GM12878 (cell line): Measurements from ENCODE around the gene TRIOBP. TPM values are rescaled to one million over a fixed set of nuclear protein-coding genes. Genes with fewer than 3 reads are reported as not detected.

Source experiments
- ATAC-seq: fragments of 200-7000 bp; cut with Tn5 transposase; 3 replicates; pipeline ENCODE4 v1.9.1; 2020; ENCODE audit warnings: mild to moderate bottlenecking, moderate library complexity
- BruUV-seq: library from RNA; stranded (reverse); fragments of 400-500 nt; replicated peaks from 2 replicates; lab custom pipeline; 2021; lab: Mats Ljungman, UMichigan
- CTCF ChIA-PET: fragments of 300-600 bp; sonication (Branson Sonifier 250); formaldehyde crosslinking; extraction: SDS; loops from one replicate; lab custom pipeline; 2021; ENCODE audit warnings: inconsistent platforms; lab: Yijun Ruan, JAX
- POLR2A ChIA-PET: fragments of 350-600 bp; formaldehyde crosslinking; extraction: SDS; loops from one replicate; lab custom pipeline; 2021; ENCODE audit warnings: inconsistent platforms; lab: Charles Lee
- RAD21 ChIA-PET: fragments of 300-600 bp; sonication (Branson Sonifier 250); formaldehyde crosslinking; loops from one replicate; lab custom pipeline; 2023; ENCODE audit warnings: antibody characterized with exemption; ENCODE audit not compliant: unreplicated experiment; lab: Charles Lee
- SMC1A ChIA-PET: fragments of 300-600 bp; sonication (Branson Sonifier 250); formaldehyde crosslinking; loops from one replicate; lab custom pipeline; 2023; ENCODE audit not compliant: unreplicated experiment, uncharacterized antibody; lab: Charles Lee
- DNase-seq: peaks from one replicate; pipeline ENCODE4 v3.0.0-alpha.2; 2011; ENCODE audit warnings: low read depth, low spot score
- FAIRE-seq: peaks from 3 replicates; lab custom pipeline; 2011; peaks lifted over from hg19 to GRCh38; lab: Jason Lieb, UNC
- H2AFZ ChIP-seq: 2 replicates; pipeline ENCODE4 v1.6.0; 2011; ENCODE audit warnings: low read depth, low read length, control low read depth; ENCODE audit not compliant: control insufficient read depth
- H3K27ac ChIP-seq: 2 replicates; pipeline ENCODE4 v1.5.1; 2011; ENCODE audit warnings: control low read depth; ENCODE audit not compliant: control insufficient read depth, insufficient read depth
- H3K27me3 ChIP-seq, 2 experiments: replicated peaks in 1 of 2; 2 replicates each; pipeline versions ENCODE4 v1.6.0 to v1.6.1; 2011; ENCODE audit warnings: low read length in 1 of 2; ENCODE audit not compliant: control insufficient read depth in 2 of 2, insufficient read depth in 2 of 2
- H3K36me3 ChIP-seq, 2 experiments: 2 replicates each; pipeline ENCODE4 v1.5.1; 2011; ENCODE audit warnings: low read length in 1 of 2; ENCODE audit not compliant: control insufficient read depth in 2 of 2, insufficient read depth in 2 of 2
- H3K4me1 ChIP-seq: 2 replicates; pipeline ENCODE4 v1.6.1; 2011; ENCODE audit warnings: mild to moderate bottlenecking, low read length, moderate library complexity, mixed read lengths; ENCODE audit not compliant: control insufficient read depth, insufficient read depth
- H3K4me2 ChIP-seq: 2 replicates; pipeline ENCODE4 v1.6.0; 2011; ENCODE audit warnings: control low read depth; ENCODE audit not compliant: control insufficient read depth, insufficient read depth
- H3K4me3 ChIP-seq: fragments of 200-600 bp; sonication (generic); 2 replicates; pipeline ENCODE4 v1.5.1; 2016
- H3K79me2 ChIP-seq: 2 replicates; pipeline ENCODE4 v1.6.0; 2011; ENCODE audit warnings: low read length; ENCODE audit not compliant: control insufficient read depth, insufficient read depth
- H3K9ac ChIP-seq: 2 replicates; pipeline ENCODE4 v1.8.0; 2011; ENCODE audit warnings: low read length, control low read depth, mixed read lengths; ENCODE audit not compliant: control insufficient read depth, insufficient read depth
- H3K9me3 ChIP-seq: replicated peaks from 3 replicates; pipeline ENCODE4 v1.5.1; 2011; ENCODE audit warnings: mild to moderate bottlenecking, low read length; ENCODE audit not compliant: control insufficient read depth, insufficient read depth
- H4K20me1 ChIP-seq: 2 replicates; pipeline ENCODE4 v1.6.0; 2011; ENCODE audit not compliant: control insufficient read depth, insufficient read depth
- ASH2L ChIP-seq: fragments of 300-600, 200-600 bp; sonication (generic); IDR thresholded peaks from 2 replicates; pipeline ENCODE4 v1.6.1; 2017; ENCODE audit warnings: low read depth, mild to moderate bottlenecking, borderline replicate concordance
- ATF7 ChIP-seq: fragments of 450-650 bp; IDR thresholded peaks from 2 replicates; pipeline ENCODE4 v1.6.1; 2016; ENCODE audit warnings: low read depth, mild to moderate bottlenecking
- CBX3 ChIP-seq: fragments of 200-600 bp; sonication (generic); IDR thresholded peaks from 2 replicates; pipeline ENCODE4 v1.6.1; 2016; ENCODE audit warnings: low read depth, borderline replicate concordance
- CHD2 ChIP-seq: IDR thresholded peaks from 2 replicates; pipeline ENCODE4 v1.6.1; 2011; ENCODE audit warnings: low read depth, low read length, improper control_type of control experiment, borderline replicate concordance
- CREM ChIP-seq: IDR thresholded peaks from 2 replicates; pipeline ENCODE4 v1.6.1; 2014; ENCODE audit warnings: antibody characterized with exemption, low read depth
- CTCF ChIP-seq, 3 experiments: IDR thresholded peaks in 2 of 3; conservative IDR thresholded peaks in 1 of 3; 2 replicates each; pipeline ENCODE4 v1.5.1; 2011; ENCODE audit warnings: low read depth in 3 of 3, low read length in 3 of 3, mild to moderate bottlenecking in 3 of 3, control low read depth in 2 of 3, moderate library complexity in 2 of 3, inconsistent platforms in 1 of 3, mixed read lengths in 1 of 3; ENCODE audit not compliant: control insufficient read depth in 2 of 3, insufficient read depth in 1 of 3; ENCODE audit errors: extremely low read depth in 1 of 3
- HDAC6 ChIP-seq: fragments of 200-600 bp; sonication (generic); IDR thresholded peaks from one replicate; pipeline ENCODE4 v1.8.0; 2017; ENCODE audit warnings: antibody characterized with exemption; ENCODE audit not compliant: unreplicated experiment
- MYC ChIP-seq: IDR thresholded peaks from 2 replicates; pipeline ENCODE4 v1.6.1; 2011; ENCODE audit warnings: mild to moderate bottlenecking, low read length, moderate library complexity, inconsistent platforms; ENCODE audit not compliant: insufficient read depth, insufficient replicate concordance, insufficient read length, severe bottlenecking
- NR2C2 ChIP-seq: IDR thresholded peaks from 2 replicates; pipeline ENCODE4 v1.6.1; 2011; ENCODE audit warnings: borderline replicate concordance, low read depth; ENCODE audit not compliant: control insufficient read depth, insufficient read length
- POLR2A ChIP-seq: IDR thresholded peaks from 2 replicates; pipeline ENCODE4 v1.6.1; 2011; ENCODE audit warnings: low read depth, mild to moderate bottlenecking, low read length
- POLR2AphosphoS5 ChIP-seq: IDR thresholded peaks from 2 replicates; pipeline ENCODE4 v1.6.1; 2011; ENCODE audit warnings: mild to moderate bottlenecking, low read length, inconsistent platforms
- RAD21 ChIP-seq: IDR thresholded peaks from 2 replicates; pipeline ENCODE4 v1.6.1; 2011; ENCODE audit warnings: mild to moderate bottlenecking, low read depth, low read length, moderate library complexity; ENCODE audit not compliant: insufficient read depth
- RUNX3 ChIP-seq: IDR thresholded peaks from 2 replicates; pipeline ENCODE4 v1.6.1; 2012; ENCODE audit warnings: low read length, inconsistent platforms
- SMARCA5 ChIP-seq: fragments of 450-650 bp; IDR thresholded peaks from 2 replicates; pipeline ENCODE4 v1.6.1; 2017; ENCODE audit warnings: mild to moderate bottlenecking
- SMC3 ChIP-seq: IDR thresholded peaks from 2 replicates; pipeline ENCODE4 v1.6.1; 2011; ENCODE audit warnings: low read length, improper control_type of control experiment, borderline replicate concordance
- STAT3 ChIP-seq: IDR thresholded peaks from 2 replicates; pipeline ENCODE4 v1.6.1; 2011; ENCODE audit warnings: low read depth, low read length, improper control_type of control experiment
- ZBTB33 ChIP-seq: fragments of 450-650 bp; IDR thresholded peaks from 2 replicates; pipeline ENCODE4 v1.6.1; 2017; ENCODE audit warnings: mild to moderate bottlenecking
- ZZZ3 ChIP-seq: IDR thresholded peaks from 2 replicates; pipeline ENCODE4 v1.6.1; 2011; ENCODE audit warnings: low read depth; ENCODE audit not compliant: control insufficient read depth, insufficient read length
- WGBS: methylation state at CpG from one replicate; pipeline ENCODE4 v1.1.6; 2016; ENCODE audit warnings: low lambda C conversion rate; ENCODE audit not compliant: insufficient replicate concordance, insufficient coverage; ENCODE audit errors: missing lambda C conversion rate; 5-methylcytosine and 5-hydroxymethylcytosine counted together
- in situ Hi-C: fragments of 300-500 bp; cut with MboI; formaldehyde crosslinking; loops from 9 replicates; pipeline ENCODE4 v1.14.3; 2018; ENCODE audit warnings: mixed read lengths
- intact Hi-C: fragments of 100-400 bp; cut with micrococcal nuclease; formaldehyde crosslinking; loops from one replicate; pipeline ENCODE4 v1.14.2; 2022; ENCODE audit not compliant: unreplicated experiment
- polyA plus RNA-seq, 11 experiments: library from polyadenylated mRNA; depleted of rRNA in 4 of 11; unstranded in 6 of 11; stranded (reverse) in 5 of 11; fragments of >200 nt; fragmentation: Nextera tagmentation in 4 of 11; fragmentation: Illumina TruSeq in 1 of 11; extraction: Ambion mirVana in 4 of 11; extraction: Trizol in 1 of 11; gene quantifications; 1 replicate in 1 of 11; 2 replicates in 10 of 11; pipeline versions ENCODE4 v1.2.1 to v1.2.3, GENCODE V29; 2011 to 2016; ENCODE audit warnings: inconsistent platforms in 2 of 11, missing spikeins in 2 of 11, low read depth in 1 of 11
- total RNA-seq, 4 experiments: library from RNA; depleted of rRNA in 3 of 4; stranded (reverse); fragments of >200 nt in 3 of 4; fragmentation: Illumina TruSeq in 1 of 4; extraction: Trizol in 1 of 4; gene quantifications; 2 replicates each; pipeline versions ENCODE4 v1.2.1 to v1.2.3, GENCODE V29; 2013 to 2021

The TRIOBP gene
- total and polyA plus RNA-seq, 10 of the 15 experiments (the other 5 are each of a cell fraction or from before 2014, with no cell fraction given): 0.21 to 23.6 (median 11.9) TPM

DNA sequence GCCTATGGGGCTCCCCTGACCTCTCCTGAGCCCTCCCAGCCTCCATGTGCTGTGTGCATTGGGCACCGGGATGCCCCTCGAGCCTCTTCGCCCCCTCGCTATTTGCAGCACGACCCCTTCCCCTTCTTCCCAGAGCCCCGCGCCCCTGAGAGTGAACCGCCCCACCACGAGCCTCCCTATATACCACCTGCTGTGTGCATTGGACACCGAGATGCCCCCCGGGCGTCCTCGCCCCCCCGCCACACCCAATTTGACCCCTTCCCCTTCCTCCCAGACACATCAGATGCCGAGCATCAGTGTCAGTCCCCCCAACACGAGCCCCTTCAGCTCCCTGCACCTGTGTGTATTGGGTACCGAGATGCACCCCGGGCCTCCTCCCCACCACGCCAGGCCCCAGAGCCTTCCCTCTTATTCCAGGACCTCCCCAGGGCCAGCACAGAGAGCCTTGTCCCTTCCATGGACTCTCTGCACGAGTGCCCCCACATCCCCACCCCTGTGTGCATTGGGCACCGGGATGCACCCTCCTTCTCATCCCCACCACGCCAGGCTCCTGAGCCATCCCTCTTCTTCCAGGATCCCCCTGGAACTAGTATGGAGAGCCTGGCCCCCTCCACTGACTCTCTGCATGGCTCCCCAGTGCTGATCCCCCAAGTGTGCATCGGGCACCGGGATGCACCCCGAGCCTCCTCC lies 28.8 kb downstream of the TRIOBP start (continued):
- TF ChIP-seq ZBTB33: no peak
- TF ChIP-seq HDAC6: no peak
- no peak for TF ChIP-seq MYC
- TF ChIP-seq POLR2A: no peak
- TF ChIP-seq NR2C2: no peak
- TF ChIP-seq POLR2AphosphoS5: no peak
- no peak for TF ChIP-seq CBX3
- TF ChIP-seq ZZZ3: no peak
- no peak for TF ChIP-seq CHD2
- TF ChIP-seq CREM: no peak

- in situ Hi-C loops: no loop called here
- no peak overlapping the region for H3K4me2 ChIP-seq
- intact Hi-C loops: no loop called here
- H3K27me3 ChIP-seq: no peaks in the 10 kb centered on the region
- no peak overlapping the region for H3K4me3 ChIP-seq
- TF ChIP-seq RAD21: peak; percentile 18; the same call in 1 of the 2 replicates
- peak; percentile 58 for TF ChIP-seq RUNX3
- TF ChIP-seq SMC3: peak; percentile 18; the same call in 1 of the 2 replicates
- peak; percentile 72; the same call in 1 of the 2 replicates for TF ChIP-seq SMARCA5
- no peak for TF ChIP-seq STAT3
- peak; percentile 68 for TF ChIP-seq ATF7
- TF ChIP-seq CTCF (IDR thresholded peaks at IDR 0.05 in 2 of 3, conservative IDR thresholded peaks at IDR 0.05 in 1 of 3; ENCODE audit: control insufficient read depth in 2 of 3, extremely low read depth in 1 of 3, insufficient read depth in 1 of 3, low read depth in 3 of 3, low read length in 3 of 3): peak in 2 of 3 experiments; percentile 18 to 43; a peak in 1 of 6 replicates
- no peak for TF ChIP-seq ASH2L
- no peaks in the 10 kb centered on the region for H3K4me1 ChIP-seq
- WGBS: 69% methylated on average over 20 of the region's 20 CpGs
- H3K79me2 ChIP-seq: no peaks in the 10 kb centered on the region
- H2AFZ ChIP-seq: no peak overlapping the region
- RAD21 ChIA-PET: no interaction called here
- H3K9ac ChIP-seq: no peak overlapping the region
- no peaks in the 10 kb centered on the region for H4K20me1 ChIP-seq
- no peaks in the 10 kb centered on the region for H3K9me3 ChIP-seq
- no peak for DNase-seq
- BruUV-seq: no TSS peak
- H3K36me3 ChIP-seq: no peaks in the 10 kb centered on the region
- CTCF ChIA-PET: no interaction called here
- ATAC-seq: peak; percentile 75
- H3K27ac ChIP-seq: no peak overlapping the region
- SMC1A ChIA-PET: no interaction called here
- FAIRE-seq: no peak
- POLR2A ChIA-PET: interaction anchor here (0.6 kb wide), 1 partner anchor 99 kb away, joined by 3 read pairs; no protein-coding TSS in a partner anchor
Measured at GRCh38 chr22:37726241-37726887, 29.5 kb downstream of the TRIOBP start.
